Raji (cell line): ENCODE results near the gene INPP4A.

ENCODE experiments used
- POLR2A ChIP-seq: IDR thresholded peaks from 2 replicates; pipeline ENCODE4 v1.6.1; 2011; ENCODE audit warnings: low read depth, low read length, control low read depth; ENCODE audit not compliant: insufficient read depth

Gene INPP4A

GRCh38 chr2:98489486-98489885, 44.8 kb downstream of the INPP4A start:
- no peak for TF ChIP-seq POLR2A

GRCh38 chr2:98489971-98490962, 45.6 kb downstream of the INPP4A start:
- no peak for TF ChIP-seq POLR2A

GRCh38 chr2:98492441-98492840, 47.8 kb downstream of the INPP4A start:
- TF ChIP-seq POLR2A = no peak

- no peak for TF ChIP-seq POLR2A
These were observed 50.0 kb downstream of the INPP4A start for GRCh38 chr2:98494699-98495098.

- TF ChIP-seq POLR2A = no peak
These were observed 52.3 kb downstream of the INPP4A start for GRCh38 chr2:98496750-98497493.

- no peak for TF ChIP-seq POLR2A
These were observed 54.2 kb downstream of the INPP4A start for GRCh38 chr2:98498703-98499440.

- no peak for TF ChIP-seq POLR2A
These were observed 55.9 kb downstream of the INPP4A start for GRCh38 chr2:98500561-98500960.

- TF ChIP-seq POLR2A = no peak
These were observed 56.6 kb downstream of the INPP4A start for GRCh38 chr2:98501223-98501622.

- no peak for TF ChIP-seq POLR2A
These were observed 57.2 kb downstream of the INPP4A start for GRCh38 chr2:98501876-98502275.

- TF ChIP-seq POLR2A = no peak
These were observed 58.1 kb downstream of the INPP4A start for GRCh38 chr2:98502556-98503335.

GRCh38 chr2:98503481-98504105, 58.9 kb downstream of the INPP4A start:
- no peak for TF ChIP-seq POLR2A

- TF ChIP-seq POLR2A = no peak
These were observed 59.9 kb downstream of the INPP4A start for GRCh38 chr2:98504381-98505109.

GRCh38 chr2:98505311-98505808, 60.7 kb downstream of the INPP4A start:
- no peak for TF ChIP-seq POLR2A
